ENCODE measurements around the gene TMTC3. TPM values are rescaled to one million over a fixed set of nuclear protein-coding genes. Genes with fewer than 3 reads are reported as not detected.

TMTC3 gene
- total and polyA plus RNA-seq, 2 of the 8 experiments (the other 6 are each of a cell fraction or from before 2014, with no cell fraction given): 7.0 to 45.1 TPM

- WGBS, 2 experiments (ENCODE audit: extremely low coverage in 1 of 2, insufficient coverage in 1 of 2, insufficient read length in 1 of 2, insufficient replicate concordance in 2 of 2, low coverage in 1 of 2, low lambda C conversion rate in 2 of 2, missing lambda C conversion rate in 1 of 2): 95% methylated on average over 2 of the region's 2 CpGs; no CpG with 5 or more reads in 1 of the 2 experiments
- no peak overlapping the region for H4K91ac ChIP-seq (replicated peaks; ENCODE audit: insufficient read length, low read length)
- no peak overlapping the region for H2AFZ ChIP-seq (ENCODE audit: low read length)
- no peak overlapping the region for H2BK15ac ChIP-seq (ENCODE audit: low read length)
- no peaks in the 10 kb centered on the region for H3K4me1 ChIP-seq (replicated peaks in 1 of 4; ENCODE audit: control insufficient read depth in 3 of 4, insufficient read depth in 4 of 4, low read length in 3 of 4)
- ChIA-PET CTCF (ENCODE audit: partially characterized antibody) (interaction anchor here (1.1 to 1.4 kb wide), 2 partner anchors 13 to 205 kb away, joined by 3 to 5 read pairs; no protein-coding TSS in a partner anchor), POLR2A (ENCODE audit: partially characterized antibody) (no interaction called here)
- H4K8ac ChIP-seq (ENCODE audit: extremely low read depth, insufficient read depth, low read length): no peak overlapping the region
- no peak overlapping the region for H2BK120ac ChIP-seq (replicated peaks; ENCODE audit: low read depth, low read length)
- DNase-seq (ENCODE audit: low read depth in 1 of 2, low spot score in 2 of 2) (no peak), FAIRE-seq (no peak)
- no peak overlapping the region for H2BK20ac ChIP-seq (ENCODE audit: low read length)
- no peak overlapping the region for H3K4me2 ChIP-seq (ENCODE audit: insufficient read depth in 1 of 2, low read depth in 2 of 2, low read length in 2 of 2)
- H4K20me1 ChIP-seq (replicated peaks in 1 of 2; ENCODE audit: control insufficient read depth in 1 of 2, insufficient read depth in 2 of 2, low read length in 2 of 2): no peaks in the 10 kb centered on the region
- no peaks in the 10 kb centered on the region for H3K79me1 ChIP-seq (ENCODE audit: low read depth, low read length)
- H3K4me3 ChIP-seq (ENCODE audit: extremely low read depth in 1 of 4, insufficient read depth in 2 of 4, low read depth in 3 of 4, low read length in 4 of 4): no peak overlapping the region
- peaks cover 0 to 21% (median 1%) of the 10 kb centered on the region in 4 experiments; a peak in 5 of 8 replicates for H3K36me3 ChIP-seq (ENCODE audit: control insufficient read depth in 2 of 4, insufficient read depth in 4 of 4, low read length in 3 of 4)
- no peak overlapping the region for H3K56ac ChIP-seq (replicated peaks; ENCODE audit: insufficient read length, low read depth, low read length)
- no peak overlapping the region for H2BK5ac ChIP-seq (ENCODE audit: low read depth, low read length)
- no peak overlapping the region for H3K23ac ChIP-seq (ENCODE audit: insufficient read length)
- H3K23me2 ChIP-seq (ENCODE audit: low read depth, low read length): no peaks in the 10 kb centered on the region
- no peak overlapping the region for H3K27ac ChIP-seq (ENCODE audit: low read depth, low read length)
- H3K9me3 ChIP-seq (ENCODE audit: insufficient read depth in 2 of 2, low read depth in 1 of 2, low read length in 1 of 2): no peaks in the 10 kb centered on the region
- H3K27me3 ChIP-seq (replicated peaks in 1 of 4; ENCODE audit: control insufficient read depth in 3 of 4, extremely low read depth in 1 of 4, insufficient read depth in 3 of 4, low read length in 3 of 4): no peaks in the 10 kb centered on the region
- H2BK12ac ChIP-seq (ENCODE audit: low read depth, low read length): no peak overlapping the region
- no peak overlapping the region for H4K5ac ChIP-seq (ENCODE audit: insufficient read length, low read depth, low read length)
- H3K4ac ChIP-seq (replicated peaks; ENCODE audit: insufficient read length, low read depth, low read length): no peak overlapping the region
- H3K79me2 ChIP-seq (ENCODE audit: control insufficient read depth in 1 of 2, insufficient read depth in 2 of 2, low read length in 2 of 2): no peaks in the 10 kb centered on the region
- no peak overlapping the region for H3K14ac ChIP-seq (ENCODE audit: insufficient read length)
- H3K9ac ChIP-seq (replicated peaks in 1 of 4; ENCODE audit: extremely low read depth in 1 of 4, low read depth in 3 of 4, low read length in 3 of 4): no peak overlapping the region
- no peak overlapping the region for H2AK5ac ChIP-seq (ENCODE audit: low read depth, low read length)
- no peak overlapping the region for H3K18ac ChIP-seq (ENCODE audit: extremely low read depth, low read length)
- TF ChIP-seq YY1 (IDR thresholded peaks at IDR 0.05; ENCODE audit: low read depth, low read length) (no peak), KDM1A (IDR thresholded peaks at IDR 0.05; ENCODE audit: borderline replicate concordance, low read length) (no peak), EP300 (IDR thresholded peaks at IDR 0.05; ENCODE audit: borderline replicate concordance in 1 of 2, low read depth in 2 of 2, low read length in 2 of 2) (no peak), SIN3A (conservative IDR thresholded peaks at IDR 0.05 in 1 of 2, IDR thresholded peaks at IDR 0.05 in 1 of 2; ENCODE audit: low read depth in 1 of 2, low read length in 2 of 2) (no peak), POU5F1 (IDR thresholded peaks at IDR 0.05; ENCODE audit: low read depth, low read length) (no peak), RNF2 (IDR thresholded peaks at IDR 0.05; ENCODE audit: borderline replicate concordance, low read depth, low read length, missing control alignments, poor library complexity, severe bottlenecking) (no peak), HDAC2 (IDR thresholded peaks at IDR 0.05; ENCODE audit: borderline replicate concordance in 1 of 2, low read depth in 2 of 2, low read length in 2 of 2) (no peak)
Measured at GRCh38 chr12:88187571-88187970, 45.5 kb downstream of the TMTC3 start.

All from H1 (cell line).